GM23338 (cell line): ENCODE data around the gene REEP5. TPM values are rescaled to one million over a fixed set of nuclear protein-coding genes. Genes with fewer than 3 reads are reported as not detected.

ENCODE experiments used
- ATAC-seq: fragments of 200-7000 bp; cut with Tn5 transposase; 3 replicates; pipeline ENCODE4 v1.9.1; 2020
- DNase-seq: peaks from one replicate; pipeline ENCODE4 v3.0.0-alpha.2; 2015; ENCODE audit warnings: low spot score
- H2AFZ ChIP-seq: fragments of 200-600 bp; sonication (generic); 2 replicates; pipeline ENCODE4 v1.8.0; 2016; ENCODE audit warnings: antibody characterized with exemption, mild to moderate bottlenecking, moderate library complexity
- H3F3A ChIP-seq: fragments of 200-600 bp; sonication (generic); replicated peaks from 2 replicates; pipeline ENCODE4 v1.8.0; 2017; ENCODE audit warnings: antibody characterized with exemption, mixed run types, low read depth
- H3K27ac ChIP-seq: fragments of 200-600 bp; sonication (generic); 2 replicates; pipeline ENCODE4 v1.6.1; 2016; ENCODE audit warnings: low read depth
- H3K27me3 ChIP-seq: fragments of 200-600 bp; sonication (generic); 2 replicates; pipeline ENCODE4 v1.8.0; 2016; ENCODE audit warnings: mild to moderate bottlenecking, mixed run types, moderate library complexity; ENCODE audit not compliant: insufficient read depth
- H3K36me3 ChIP-seq: fragments of 200-600 bp; sonication (generic); 2 replicates; pipeline ENCODE4 v1.8.0; 2016; ENCODE audit warnings: mild to moderate bottlenecking; ENCODE audit not compliant: insufficient read depth
- H3K4me1 ChIP-seq: fragments of 200-600 bp; sonication (generic); 2 replicates; pipeline ENCODE4 v1.8.0; 2016; ENCODE audit warnings: mild to moderate bottlenecking, moderate library complexity; ENCODE audit not compliant: insufficient read depth
- H3K4me2 ChIP-seq: fragments of 200-600 bp; sonication (generic); 2 replicates; pipeline ENCODE4 v1.7.1; 2017; ENCODE audit warnings: mixed run types
- H3K4me3 ChIP-seq: fragments of 200-600 bp; sonication (generic); 2 replicates; pipeline ENCODE4 v1.6.1; 2016; ENCODE audit warnings: mixed run types
- H3K79me2 ChIP-seq: fragments of 200-600 bp; sonication (generic); replicated peaks from 2 replicates; pipeline ENCODE4 v1.8.0; 2017; ENCODE audit warnings: mild to moderate bottlenecking; ENCODE audit not compliant: insufficient read depth
- H3K9me2 ChIP-seq: fragments of 200-600 bp; sonication (generic); 2 replicates; pipeline ENCODE4 v1.8.0; 2017; ENCODE audit not compliant: insufficient read depth
- H4K20me1 ChIP-seq: fragments of 200-600 bp; sonication (generic); replicated peaks from 2 replicates; pipeline ENCODE4 v1.8.0; 2017; ENCODE audit warnings: mild to moderate bottlenecking; ENCODE audit not compliant: insufficient read depth
- H3K27ac Mint-ChIP-seq: 2 replicates; pipeline ENCODE4 v1.8.0; 2020; ENCODE audit warnings: inconsistent platforms, mild to moderate bottlenecking, moderate library complexity, mixed read lengths
- H3K27me3 Mint-ChIP-seq: 3 replicates; pipeline ENCODE4 v1.8.0; 2022; ENCODE audit warnings: low read depth, mild to moderate bottlenecking, moderate library complexity, mixed read lengths, inconsistent platforms; ENCODE audit not compliant: insufficient read depth, poor library complexity
- H3K36me3 Mint-ChIP-seq: 3 replicates; pipeline ENCODE4 v1.8.0; 2021; ENCODE audit warnings: low read depth, mild to moderate bottlenecking, inconsistent platforms, moderate library complexity, mixed read lengths
- H3K4me1 Mint-ChIP-seq: 3 replicates; pipeline ENCODE4 v1.8.0; 2020; ENCODE audit warnings: mild to moderate bottlenecking, inconsistent platforms, mixed read lengths
- H3K4me3 Mint-ChIP-seq: 3 replicates; pipeline ENCODE4 v1.8.0; 2021; ENCODE audit warnings: moderate library complexity, mild to moderate bottlenecking, inconsistent platforms, mixed read lengths
- H3K9me3 Mint-ChIP-seq: 3 replicates; pipeline ENCODE4 v1.8.0; 2020; ENCODE audit warnings: moderate library complexity, mild to moderate bottlenecking, inconsistent platforms, mixed read lengths
- CREB1 ChIP-seq: fragments of 250-450 bp; sonication (Bioruptor Pico); IDR thresholded peaks from 2 replicates; pipeline ENCODE4 v1.5.0; 2020; ENCODE audit warnings: low read depth, mild to moderate bottlenecking, moderate library complexity
- CTCF ChIP-seq, 2 experiments: fragments of 200-600 bp in 1 of 2; sonication (generic) in 1 of 2; conservative IDR thresholded peaks; 2 replicates each; pipeline versions ENCODE4 v1.5.1 to v1.6.1; 2016 to 2017; ENCODE audit warnings: antibody characterized with exemption in 2 of 2, low read depth in 2 of 2, mild to moderate bottlenecking in 2 of 2, moderate library complexity in 1 of 2
- ETS1 ChIP-seq: IDR thresholded peaks from 2 replicates; pipeline ENCODE4 v1.6.1; 2016; ENCODE audit warnings: antibody characterized with exemption
- EZH2 ChIP-seq: fragments of 200-600 bp; sonication (generic); IDR thresholded peaks from one replicate; pipeline ENCODE4 v1.8.0; 2017; ENCODE audit warnings: antibody characterized with exemption, mild to moderate bottlenecking, low read depth; ENCODE audit not compliant: unreplicated experiment
- EZH2phosphoT487 ChIP-seq: fragments of 200-600 bp; sonication (generic); IDR thresholded peaks from one replicate; pipeline ENCODE4 v1.8.1; 2018; ENCODE audit warnings: antibody characterized with exemption; ENCODE audit not compliant: unreplicated experiment
- JUNB ChIP-seq: IDR thresholded peaks from one replicate; pipeline ENCODE4 v1.6.1; 2016; ENCODE audit warnings: antibody characterized with exemption; ENCODE audit not compliant: unreplicated experiment
- NANOG ChIP-seq: IDR thresholded peaks from 2 replicates; pipeline ENCODE4 v1.6.1; 2016; ENCODE audit warnings: antibody characterized with exemption, borderline replicate concordance
- POLR2AphosphoS5 ChIP-seq: IDR thresholded peaks from 2 replicates; pipeline ENCODE4 v1.6.1; 2016; ENCODE audit warnings: antibody characterized with exemption, low read depth
- REST ChIP-seq: IDR thresholded peaks from one replicate; pipeline ENCODE4 v1.6.1; 2018; ENCODE audit warnings: antibody characterized with exemption; ENCODE audit not compliant: unreplicated experiment
- STAT1 ChIP-seq: IDR thresholded peaks from one replicate; pipeline ENCODE4 v1.6.1; 2016; ENCODE audit warnings: antibody characterized with exemption; ENCODE audit not compliant: unreplicated experiment
- ZNF114 ChIP-seq: fragments of 250-450 bp; sonication (Bioruptor Pico); IDR thresholded peaks from 2 replicates; pipeline ENCODE4 v1.5.0; 2020; ENCODE audit warnings: mild to moderate bottlenecking, moderate library complexity
- ZNF331 ChIP-seq: fragments of 250-450 bp; sonication (Bioruptor Pico); IDR thresholded peaks from 2 replicates; pipeline ENCODE4 v1.5.0; 2020; ENCODE audit warnings: low read depth, mild to moderate bottlenecking, moderate library complexity
- polyA plus RNA-seq: library from polyadenylated mRNA; unstranded; fragments of >200 nt; fragmentation: Nextera tagmentation; extraction: Ambion mirVana; gene quantifications from 2 replicates; pipeline ENCODE4 v1.2.1, GENCODE V29; 2016
- total RNA-seq: library from RNA; depleted of rRNA; stranded (reverse); fragments of >200 nt; shearing (Covaris generic); gene quantifications from 2 replicates; pipeline ENCODE4 v1.2.3, GENCODE V29; 2014
- TF ChIP-seq, protein P1 (sequence below): fragments of 250-450 bp; sonication (Bioruptor Pico); IDR thresholded peaks from 2 replicates; pipeline ENCODE4 v1.5.0; 2020; ENCODE audit warnings: mild to moderate bottlenecking, moderate library complexity

The REEP5 gene
- total and polyA plus RNA-seq, 2 experiments from 2014 or later, result 32.5 to 111 TPM

DNA sequence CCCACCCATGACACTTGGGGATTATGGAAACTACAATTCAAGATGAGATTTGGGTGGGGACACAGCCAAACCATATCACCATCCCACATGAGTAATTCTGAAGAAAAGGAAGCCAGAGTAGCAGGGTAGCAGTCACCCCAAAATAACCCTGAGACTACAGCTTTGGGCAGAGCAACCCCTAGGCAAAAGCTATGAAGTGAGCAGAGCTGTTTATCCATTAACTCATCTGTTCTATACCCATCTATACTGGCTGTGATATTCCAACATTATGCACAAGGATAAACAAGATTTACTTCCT is 12.3 kb upstream of the REEP5 start:
- no peak overlapping the region for H3K27ac Mint-ChIP-seq
- TF ChIP-seq POLR2AphosphoS5 (no peak), ETS1 (no peak), ZNF114 (CRISPR knock-in tag) (no peak), CTCF (conservative IDR thresholded peaks at IDR 0.05; ENCODE audit: low read depth in 2 of 2) (no peak), CREB1 (CRISPR knock-in tag) (no peak), JUNB (no peak), REST (no peak), NANOG (no peak), ZNF331 (CRISPR knock-in tag) (no peak), EZH2phosphoT487 (no peak), EZH2 (no peak), STAT1 (no peak)
- TF ChIP-seq, protein P1, sequence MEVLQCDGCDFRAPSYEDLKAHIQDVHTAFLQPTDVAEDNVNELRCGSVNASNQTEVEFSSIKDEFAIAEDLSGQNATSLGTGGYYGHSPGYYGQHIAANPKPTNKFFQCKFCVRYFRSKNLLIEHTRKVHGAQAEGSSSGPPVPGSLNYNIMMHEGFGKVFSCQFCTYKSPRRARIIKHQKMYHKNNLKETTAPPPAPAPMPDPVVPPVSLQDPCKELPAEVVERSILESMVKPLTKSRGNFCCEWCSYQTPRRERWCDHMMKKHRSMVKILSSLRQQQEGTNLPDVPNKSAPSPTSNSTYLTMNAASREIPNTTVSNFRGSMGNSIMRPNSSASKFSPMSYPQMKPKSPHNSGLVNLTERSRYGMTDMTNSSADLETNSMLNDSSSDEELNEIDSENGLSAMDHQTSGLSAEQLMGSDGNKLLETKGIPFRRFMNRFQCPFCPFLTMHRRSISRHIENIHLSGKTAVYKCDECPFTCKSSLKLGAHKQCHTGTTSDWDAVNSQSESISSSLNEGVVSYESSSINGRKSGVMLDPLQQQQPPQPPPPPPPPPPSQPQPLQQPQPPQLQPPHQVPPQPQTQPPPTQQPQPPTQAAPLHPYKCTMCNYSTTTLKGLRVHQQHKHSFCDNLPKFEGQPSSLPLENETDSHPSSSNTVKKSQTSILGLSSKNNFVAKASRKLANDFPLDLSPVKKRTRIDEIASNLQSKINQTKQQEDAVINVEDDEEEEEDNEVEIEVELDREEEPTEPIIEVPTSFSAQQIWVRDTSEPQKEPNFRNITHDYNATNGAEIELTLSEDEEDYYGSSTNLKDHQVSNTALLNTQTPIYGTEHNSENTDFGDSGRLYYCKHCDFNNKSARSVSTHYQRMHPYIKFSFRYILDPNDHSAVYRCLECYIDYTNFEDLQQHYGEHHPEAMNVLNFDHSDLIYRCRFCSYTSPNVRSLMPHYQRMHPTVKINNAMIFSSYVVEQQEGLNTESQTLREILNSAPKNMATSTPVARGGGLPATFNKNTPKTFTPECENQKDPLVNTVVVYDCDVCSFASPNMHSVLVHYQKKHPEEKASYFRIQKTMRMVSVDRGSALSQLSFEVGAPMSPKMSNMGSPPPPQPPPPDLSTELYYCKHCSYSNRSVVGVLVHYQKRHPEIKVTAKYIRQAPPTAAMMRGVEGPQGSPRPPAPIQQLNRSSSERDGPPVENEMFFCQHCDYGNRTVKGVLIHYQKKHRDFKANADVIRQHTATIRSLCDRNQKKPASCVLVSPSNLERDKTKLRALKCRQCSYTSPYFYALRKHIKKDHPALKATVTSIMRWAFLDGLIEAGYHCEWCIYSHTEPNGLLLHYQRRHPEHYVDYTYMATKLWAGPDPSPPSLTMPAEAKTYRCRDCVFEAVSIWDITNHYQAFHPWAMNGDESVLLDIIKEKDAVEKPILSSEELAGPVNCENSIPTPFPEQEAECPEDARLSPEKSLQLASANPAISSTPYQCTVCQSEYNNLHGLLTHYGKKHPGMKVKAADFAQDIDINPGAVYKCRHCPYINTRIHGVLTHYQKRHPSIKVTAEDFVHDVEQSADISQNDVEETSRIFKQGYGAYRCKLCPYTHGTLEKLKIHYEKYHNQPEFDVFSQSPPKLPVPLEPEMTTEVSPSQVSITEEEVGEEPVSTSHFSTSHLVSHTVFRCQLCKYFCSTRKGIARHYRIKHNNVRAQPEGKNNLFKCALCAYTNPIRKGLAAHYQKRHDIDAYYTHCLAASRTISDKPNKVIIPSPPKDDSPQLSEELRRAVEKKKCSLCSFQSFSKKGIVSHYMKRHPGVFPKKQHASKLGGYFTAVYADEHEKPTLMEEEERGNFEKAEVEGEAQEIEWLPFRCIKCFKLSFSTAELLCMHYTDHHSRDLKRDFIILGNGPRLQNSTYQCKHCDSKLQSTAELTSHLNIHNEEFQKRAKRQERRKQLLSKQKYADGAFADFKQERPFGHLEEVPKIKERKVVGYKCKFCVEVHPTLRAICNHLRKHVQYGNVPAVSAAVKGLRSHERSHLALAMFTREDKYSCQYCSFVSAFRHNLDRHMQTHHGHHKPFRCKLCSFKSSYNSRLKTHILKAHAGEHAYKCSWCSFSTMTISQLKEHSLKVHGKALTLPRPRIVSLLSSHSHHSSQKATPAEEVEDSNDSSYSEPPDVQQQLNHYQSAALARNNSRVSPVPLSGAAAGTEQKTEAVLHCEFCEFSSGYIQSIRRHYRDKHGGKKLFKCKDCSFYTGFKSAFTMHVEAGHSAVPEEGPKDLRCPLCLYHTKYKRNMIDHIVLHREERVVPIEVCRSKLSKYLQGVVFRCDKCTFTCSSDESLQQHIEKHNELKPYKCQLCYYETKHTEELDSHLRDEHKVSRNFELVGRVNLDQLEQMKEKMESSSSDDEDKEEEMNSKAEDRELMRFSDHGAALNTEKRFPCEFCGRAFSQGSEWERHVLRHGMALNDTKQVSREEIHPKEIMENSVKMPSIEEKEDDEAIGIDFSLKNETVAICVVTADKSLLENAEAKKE, result no peak
- no peaks in the 10 kb centered on the region for H3K36me3 ChIP-seq
- peaks cover 2% of the 10 kb centered on the region for H3K27me3 Mint-ChIP-seq
- peaks cover 2% of the 10 kb centered on the region; the same call in 1 of the 3 replicates for H3K4me1 Mint-ChIP-seq
- no peaks in the 10 kb centered on the region for H3K9me3 Mint-ChIP-seq
- DNase-seq (no peak), ATAC-seq (no peak)
- H3K9me2 ChIP-seq, result no peaks in the 10 kb centered on the region
- H3F3A ChIP-seq, result no peaks in the 10 kb centered on the region
- no peak overlapping the region for H2AFZ ChIP-seq
- no peak overlapping the region for H3K4me3 Mint-ChIP-seq
- H3K27me3 ChIP-seq, result no peaks in the 10 kb centered on the region
- no peak overlapping the region for H3K4me2 ChIP-seq
- no peaks in the 10 kb centered on the region for H3K79me2 ChIP-seq
- H3K4me3 ChIP-seq, result no peak overlapping the region
- H4K20me1 ChIP-seq, result no peaks in the 10 kb centered on the region
- H3K4me1 ChIP-seq, result no peaks in the 10 kb centered on the region
- H3K27ac ChIP-seq, result no peak overlapping the region
- H3K36me3 Mint-ChIP-seq, result no peaks in the 10 kb centered on the region
